Pancreas (tissue), 10 donors: ENCODE results near the gene LATS2. TPM values are rescaled to one million over a fixed set of nuclear protein-coding genes. Genes with fewer than 3 reads are reported as not detected.
A peak's percentile ranks its signal among the peaks of the same experiment; 100 is the strongest.

Source experiments
- ATAC-seq, 4 donors: fragments of 200-7000 bp; cut with Tn5 transposase; one replicate each; pipeline versions ENCODE4 v1.8.0 to v1.9.1; 2020; ENCODE audit warnings: mild to moderate bottlenecking in 4 of 4, moderate library complexity in 4 of 4
- DNase-seq, 6 donors: peaks; one replicate each; pipeline ENCODE4 v3.0.0-alpha.2; 2020
- FAIRE-seq: peaks from 2 replicates; lab custom pipeline; 2012; peaks lifted over from hg19 to GRCh38; lab: Jason Lieb, UNC
- H3K27ac ChIP-seq, 4 donors: fragments of 200-600 bp; sonication (generic); 1 replicate in 3 of 4; 2 replicates in 1 of 4; pipeline versions ENCODE4 v1.5.0 to v1.8.0; 2020
- H3K27me3 ChIP-seq, 4 donors: fragments of 200-600 bp; one replicate each; pipeline ENCODE4 v1.8.0; 2021
- H3K36me3 ChIP-seq, 3 donors: fragments of 200-600 bp; sonication (generic) in 1 of 3; one replicate each; pipeline versions ENCODE4 v1.5.0 to v1.8.0; 2020 to 2021
- H3K4me1 ChIP-seq, 3 donors: fragments of 200-600 bp; one replicate each; pipeline ENCODE4 v1.8.0; 2021
- H3K4me3 ChIP-seq, 4 donors: fragments of 200-600 bp; sonication (generic) in 2 of 4; one replicate each; pipeline versions ENCODE4 v1.5.0 to v1.8.0; 2020 to 2021
- H3K9me3 ChIP-seq, 4 donors: fragments of 200-600 bp; one replicate each; pipeline ENCODE4 v1.8.0; 2021
- WGBS, 2 donors: extraction: QIAGEN DNeasy Blood & Tissue Kit; methylation state at CpG; one replicate each; pipeline ENCODE4 v1.1.7; 2013; 5-methylcytosine and 5-hydroxymethylcytosine counted together
- intact Hi-C, 3 donors: fragments of 100-400 bp; cut with DNase I; formaldehyde crosslinking; loops; one replicate each; pipeline versions ENCODE4 v1.11.1 to v1.14.2; 2022
- polyA plus RNA-seq, 2 donors: library from polyadenylated mRNA; stranded (reverse); fragments of 200-250 nt; gene quantifications; one replicate each; pipeline ENCODE4 v1.2.3, GENCODE V29; 2013
- total RNA-seq, 6 donors: library from RNA; stranded (reverse); fragmentation: NEBNext Ultra II Directional in 4 of 6; extraction: Animal tissue kit (Norgen Biotek cat#: 25700) in 4 of 6; gene quantifications; one replicate each; pipeline versions ENCODE4 v1.2.1 to v1.2.4, GENCODE V29; 2021 to 2023
- TF ChIP-seq, protein P1 (sequence below), 4 donors: fragments of 200-600 bp; sonication (generic) in 3 of 4; IDR thresholded peaks; one replicate each; pipeline versions ENCODE4 v1.5.0 to v1.8.0; 2021; ENCODE audit warnings: antibody characterized with exemption in 4 of 4
- donor health status: healthy with polysubstance abuse.
- donor health status: DM: no; HTN: no; CAD: no; lungs with moderate emphysema.
- donor health status: DM: no; HTN: no; CAD: no.
- donor health status: control.
- donor health status: control.
- donor health status: Bipolar disorder and iron deficiency.
- donor health status: DM: yes; HTN: yes; CAD: no.
- donor health status: DM: no; HTN: no; CAD: no.
- donor health status: DM: no; HTN: no; CAD: no.
- donor health status: DM: yes; HTN: yes; CAD: no.

LATS2 gene
- total and polyA plus RNA-seq, 8 donors, result 3.8 to 12.5 (median 7.1) TPM

DNA sequence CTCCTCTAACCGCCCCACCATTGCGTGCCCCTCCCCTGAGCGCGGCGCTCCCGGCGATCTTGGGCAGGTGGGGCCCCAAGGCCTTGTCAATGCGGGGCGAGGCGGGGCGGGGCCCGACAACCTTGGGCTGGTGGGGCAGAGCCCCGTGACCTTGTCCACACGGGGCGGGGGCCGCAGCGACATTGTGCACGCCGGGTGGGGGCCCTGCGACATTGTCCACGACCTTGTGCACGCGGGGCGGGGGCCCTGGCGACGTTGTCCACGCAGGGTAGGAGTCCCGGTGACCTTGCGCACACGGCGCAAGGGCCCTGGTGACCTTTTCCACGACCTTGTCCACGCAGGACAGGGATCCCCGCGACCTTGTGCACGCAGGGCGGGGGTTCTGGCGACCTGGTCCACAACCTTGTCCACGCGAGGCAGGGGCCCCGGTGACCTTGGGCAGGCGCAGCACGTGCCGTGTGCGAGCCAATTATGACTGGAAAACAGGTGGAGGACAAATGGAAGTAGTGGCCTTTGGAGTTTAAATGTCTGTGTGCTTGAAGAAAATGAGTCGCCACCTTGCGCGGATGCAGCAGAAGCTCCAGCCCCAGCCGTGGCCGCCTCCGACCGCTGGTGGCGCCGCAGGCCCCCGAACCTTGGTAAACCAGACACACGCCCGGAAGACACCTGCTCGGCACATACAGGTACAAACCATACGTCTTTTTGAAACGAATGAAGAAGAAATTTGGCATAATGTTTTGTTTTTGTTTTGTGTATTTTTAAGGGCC, 62.6 kb downstream of the LATS2 start:
- no peaks in the 10 kb centered on the region for H3K27me3 ChIP-seq
- no peak overlapping the region for H3K4me3 ChIP-seq
- H3K9me3 ChIP-seq, result no peaks in the 10 kb centered on the region
- no peak overlapping the region for H3K27ac ChIP-seq
- intact Hi-C loops, result no loop called here
- TF ChIP-seq, protein P1, sequence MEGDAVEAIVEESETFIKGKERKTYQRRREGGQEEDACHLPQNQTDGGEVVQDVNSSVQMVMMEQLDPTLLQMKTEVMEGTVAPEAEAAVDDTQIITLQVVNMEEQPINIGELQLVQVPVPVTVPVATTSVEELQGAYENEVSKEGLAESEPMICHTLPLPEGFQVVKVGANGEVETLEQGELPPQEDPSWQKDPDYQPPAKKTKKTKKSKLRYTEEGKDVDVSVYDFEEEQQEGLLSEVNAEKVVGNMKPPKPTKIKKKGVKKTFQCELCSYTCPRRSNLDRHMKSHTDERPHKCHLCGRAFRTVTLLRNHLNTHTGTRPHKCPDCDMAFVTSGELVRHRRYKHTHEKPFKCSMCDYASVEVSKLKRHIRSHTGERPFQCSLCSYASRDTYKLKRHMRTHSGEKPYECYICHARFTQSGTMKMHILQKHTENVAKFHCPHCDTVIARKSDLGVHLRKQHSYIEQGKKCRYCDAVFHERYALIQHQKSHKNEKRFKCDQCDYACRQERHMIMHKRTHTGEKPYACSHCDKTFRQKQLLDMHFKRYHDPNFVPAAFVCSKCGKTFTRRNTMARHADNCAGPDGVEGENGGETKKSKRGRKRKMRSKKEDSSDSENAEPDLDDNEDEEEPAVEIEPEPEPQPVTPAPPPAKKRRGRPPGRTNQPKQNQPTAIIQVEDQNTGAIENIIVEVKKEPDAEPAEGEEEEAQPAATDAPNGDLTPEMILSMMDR (IDR thresholded peaks at IDR 0.05), result no peak
- FAIRE-seq (no peak), ATAC-seq (no peak), DNase-seq (no peak)
- 95 to 96% methylated on average over 56 to 60 of the region's 60 CpGs for WGBS, 2 donors
- peaks cover 0 to 4% (median 0%) of the 10 kb centered on the region in 3 donors for H3K4me1 ChIP-seq
- no peaks in the 10 kb centered on the region for H3K36me3 ChIP-seq

DNA sequence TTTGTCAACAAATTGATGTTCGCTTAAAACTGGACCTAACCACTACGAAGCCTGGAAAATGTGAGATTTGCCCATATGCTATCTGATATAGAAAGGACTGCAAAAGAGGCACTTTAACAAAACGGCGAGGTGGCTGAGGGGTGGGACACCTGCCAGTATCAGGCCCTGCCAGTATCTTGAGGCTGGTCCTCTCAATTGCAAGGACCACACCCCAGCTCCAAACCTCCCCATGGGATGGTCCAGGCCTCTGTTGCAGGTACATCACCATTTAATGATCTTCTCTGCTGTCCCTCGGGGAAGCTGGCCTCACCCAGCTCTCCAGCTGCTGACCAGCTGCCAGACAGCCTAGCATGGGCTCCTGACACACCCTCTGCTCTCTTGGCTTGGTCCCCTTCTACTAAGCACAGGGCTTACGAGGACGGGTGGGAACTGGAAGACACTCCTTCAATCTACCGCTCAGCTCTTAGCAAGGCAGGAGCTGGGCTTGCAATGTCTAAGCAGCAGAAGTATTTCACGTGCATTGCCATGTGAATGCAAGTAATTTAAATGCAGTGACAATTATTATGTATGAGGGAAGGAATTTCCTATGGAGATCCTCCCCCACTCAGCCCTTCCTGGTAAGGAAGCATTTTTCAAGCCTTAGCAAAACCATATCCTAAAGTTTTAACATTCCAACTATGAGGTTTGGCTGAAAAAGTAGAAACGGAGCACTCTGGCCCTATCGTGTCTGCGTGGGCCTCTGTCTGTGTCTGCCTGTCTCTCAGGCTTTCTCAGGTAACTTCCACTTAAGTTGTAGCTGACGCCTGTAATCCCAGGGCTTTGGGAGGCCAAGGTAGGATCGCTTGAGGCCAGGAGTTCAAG, 63.9 kb downstream of the LATS2 start:
- Histone ChIP-seq H3K27ac (no peak overlapping the region), H3K4me3 (no peak overlapping the region), H3K27me3 (no peaks in the 10 kb centered on the region), H3K36me3 (no peaks in the 10 kb centered on the region), H3K9me3 (no peaks in the 10 kb centered on the region), H3K4me1 (no peaks in the 10 kb centered on the region)
- DNase-seq, result no peak
- WGBS, 2 donors, result 82 to 85% methylated on average over 14 of the region's 14 CpGs
- FAIRE-seq, result no peak
- TF ChIP-seq, protein P1 (IDR thresholded peaks at IDR 0.05), result no peak
- ATAC-seq, result peak in 2 of 4 donors; percentile 48
- intact Hi-C loops, result no loop called here

DNA sequence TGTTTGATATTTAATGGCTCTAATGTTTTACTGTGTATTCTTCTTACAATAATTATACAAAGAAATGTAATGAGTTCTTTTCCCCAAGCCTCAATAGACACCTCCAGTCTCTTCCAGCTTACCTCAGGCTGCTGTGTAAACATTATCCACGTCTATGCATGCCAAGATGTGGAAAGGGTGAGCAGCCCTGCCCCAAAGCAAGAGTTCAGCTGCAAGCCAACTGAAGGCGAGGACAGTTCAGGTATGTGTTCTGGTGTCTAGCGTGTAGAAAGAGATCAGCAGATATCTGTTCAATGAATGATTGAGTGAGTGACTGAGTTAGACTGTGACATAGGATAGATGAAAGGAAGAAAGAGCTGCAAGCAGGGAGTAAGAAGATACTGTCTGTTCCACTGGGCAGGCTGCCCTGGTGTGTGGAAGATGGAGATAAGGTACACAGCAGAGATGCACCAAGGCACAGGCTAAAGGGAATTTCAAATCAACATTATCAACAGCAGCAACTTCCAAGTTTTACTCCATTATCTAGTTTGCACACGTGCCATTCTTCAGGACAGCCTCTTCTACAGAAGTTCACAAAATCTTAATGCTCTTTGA, 66.0 kb downstream of the LATS2 start:
- peaks cover 0 to 9% (median 3%) of the 10 kb centered on the region in 3 donors for H3K36me3 ChIP-seq
- H3K4me3 ChIP-seq, result no peak overlapping the region
- H3K4me1 ChIP-seq, result no peaks in the 10 kb centered on the region
- WGBS, 2 donors, result 61 to 62% methylated on average over 4 of the region's 4 CpGs
- no peak overlapping the region for H3K27ac ChIP-seq
- DNase-seq (no peak), ATAC-seq (no peak), FAIRE-seq (no peak)
- TF ChIP-seq, protein P1 (IDR thresholded peaks at IDR 0.05), result no peak
- no peaks in the 10 kb centered on the region for H3K27me3 ChIP-seq
- intact Hi-C loops, result no loop called here
- H3K9me3 ChIP-seq, result no peaks in the 10 kb centered on the region

GRCh38 chr13:20994441-20994821, 67.0 kb downstream of the LATS2 start:
- Histone ChIP-seq H3K27ac (no peak overlapping the region), H3K4me3 (no peak overlapping the region), H3K36me3 (peaks cover 0 to 10% (median 3%) of the 10 kb centered on the region in 3 donors), H3K27me3 (no peaks in the 10 kb centered on the region), H3K9me3 (no peaks in the 10 kb centered on the region), H3K4me1 (no peaks in the 10 kb centered on the region)
- FAIRE-seq, result no peak
- intact Hi-C loops, result no loop called here
- 93% methylated on average over 7 of the region's 7 CpGs for WGBS, 2 donors
- TF ChIP-seq, protein P1 (IDR thresholded peaks at IDR 0.05), result no peak
- peak in 1 of 6 donors; percentile 18 for DNase-seq
- no peak for ATAC-seq
